HG03520 (cell line): ENCODE measurements around the gene KIT.
"Not testable (repeated sequence)": the region's sequence is repeated elsewhere in the genome, so short reads cannot be mapped to it uniquely, and the experiment has no call there.

Source experiments
- ATAC-seq: cut with Tn5 transposase; IDR thresholded peaks from one replicate; pipeline ENCODE4 v1.9.1; 2021; ENCODE audit warnings: mild to moderate bottlenecking, moderate library complexity; ENCODE audit not compliant: unreplicated experiment

Gene KIT

DNA sequence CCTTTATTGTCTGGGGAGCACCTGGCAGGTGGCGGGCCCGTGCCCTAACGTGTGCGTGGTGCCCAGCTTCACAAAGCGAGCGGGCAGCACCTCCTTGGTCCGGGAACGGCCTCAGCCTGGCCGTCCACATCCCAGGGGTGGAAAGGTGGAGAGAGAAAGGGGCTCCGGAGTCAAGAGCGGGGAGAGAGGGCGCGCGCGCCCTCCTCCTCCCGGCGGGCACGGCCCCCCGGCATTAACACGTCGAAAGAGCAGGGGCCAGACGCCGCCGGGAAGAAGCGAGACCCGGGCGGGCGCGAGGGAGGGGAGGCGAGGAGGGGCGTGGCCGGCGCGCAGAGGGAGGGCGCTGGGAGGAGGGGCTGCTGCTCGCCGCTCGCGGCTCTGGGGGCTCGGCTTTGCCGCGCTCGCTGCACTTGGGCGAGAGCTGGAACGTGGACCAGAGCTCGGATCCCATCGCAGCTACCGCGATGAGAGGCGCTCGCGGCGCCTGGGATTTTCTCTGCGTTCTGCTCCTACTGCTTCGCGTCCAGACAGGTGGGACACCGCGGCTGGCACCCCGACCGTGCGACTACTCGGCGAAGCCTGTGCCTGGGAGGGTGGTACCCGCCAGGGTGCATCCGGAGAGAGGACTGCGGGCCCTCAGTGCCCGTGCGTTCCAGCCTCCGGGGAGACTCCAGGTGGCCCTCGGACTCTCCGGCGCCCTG is at the start of gene KIT:
TSS of gene KIT (plus strand) at position 407 of the 701 bp plus-strand sequence. CDS start at position 465, 58 bp downstream.
- ATAC-seq = no peak

DNA sequence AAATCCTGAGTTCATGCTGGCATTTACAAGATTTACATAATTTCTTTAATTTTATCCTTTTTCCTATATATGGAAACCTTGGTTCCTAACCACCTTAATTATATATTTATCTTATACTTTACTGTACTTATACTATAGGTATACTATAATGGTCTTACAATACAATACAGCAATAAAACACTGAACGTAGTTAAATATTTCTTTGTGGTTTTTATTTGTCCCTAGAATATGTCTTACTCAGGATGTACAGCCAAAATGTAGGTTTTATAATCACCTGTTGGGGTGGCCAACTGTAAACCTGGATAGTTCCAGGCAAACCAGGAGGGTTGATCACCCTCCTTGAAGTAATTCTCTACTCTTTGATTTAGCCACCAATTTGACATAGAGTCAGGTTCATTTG is 48.4 kb upstream of the KIT start:
- no peak for ATAC-seq

DNA sequence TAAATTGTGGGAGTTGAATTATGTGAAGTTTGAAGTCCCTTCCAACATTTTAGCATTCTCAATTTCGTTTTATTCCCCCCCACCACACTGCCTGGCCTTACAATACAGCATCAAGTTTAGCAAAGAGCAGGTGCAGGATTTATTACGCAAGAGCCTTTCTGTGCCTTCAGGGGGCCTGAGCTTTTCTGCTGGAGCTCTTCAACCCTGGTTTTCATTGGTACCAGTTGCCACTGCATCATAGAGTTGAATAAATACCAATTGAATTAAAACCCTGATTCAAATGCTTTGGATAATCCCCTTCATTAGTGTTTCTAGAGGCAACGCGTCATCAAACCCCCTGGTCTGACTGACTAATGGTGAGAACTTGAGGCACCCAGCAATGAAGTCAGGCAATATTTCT is 43.6 kb upstream of the KIT start:
- no peak for ATAC-seq

DNA sequence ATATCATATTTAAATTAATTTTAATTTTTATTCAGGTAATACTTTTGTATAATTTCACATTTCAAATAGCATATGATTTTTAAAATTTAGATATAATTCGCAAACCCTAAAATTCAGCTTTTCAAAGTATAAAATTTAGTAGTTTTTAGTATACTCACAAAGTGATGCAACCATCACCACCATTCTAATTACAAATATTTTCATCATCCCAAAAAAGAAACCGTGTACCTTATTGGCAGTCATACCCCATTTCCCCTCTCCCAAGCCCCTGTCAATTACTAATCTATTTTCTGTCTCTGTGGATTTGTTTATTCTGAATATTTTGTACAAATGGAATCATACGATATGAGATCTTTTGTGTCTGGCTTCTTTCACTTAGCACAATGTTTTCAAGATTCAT is 37.0 kb upstream of the KIT start:
- ATAC-seq = no peak

DNA sequence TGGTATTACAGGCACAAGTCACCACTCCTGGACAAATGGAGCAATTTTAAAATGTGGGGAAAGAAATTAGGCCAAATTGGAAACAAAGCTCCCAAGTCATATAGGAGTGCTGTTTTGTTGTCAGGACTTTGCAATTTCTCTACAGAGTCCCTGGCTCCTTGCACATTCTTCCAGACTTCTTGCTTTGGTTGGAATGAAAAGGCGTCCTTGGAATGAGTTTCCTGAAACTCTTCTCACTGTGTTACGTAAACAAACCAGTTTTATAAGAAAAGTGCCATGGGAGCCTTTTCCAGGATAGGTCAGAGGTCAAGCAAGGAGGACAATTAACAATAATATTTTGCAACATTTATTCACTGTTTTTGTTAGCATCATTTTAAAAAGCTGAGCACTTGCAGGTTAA is 32.4 kb upstream of the KIT start:
- no peak for ATAC-seq

DNA sequence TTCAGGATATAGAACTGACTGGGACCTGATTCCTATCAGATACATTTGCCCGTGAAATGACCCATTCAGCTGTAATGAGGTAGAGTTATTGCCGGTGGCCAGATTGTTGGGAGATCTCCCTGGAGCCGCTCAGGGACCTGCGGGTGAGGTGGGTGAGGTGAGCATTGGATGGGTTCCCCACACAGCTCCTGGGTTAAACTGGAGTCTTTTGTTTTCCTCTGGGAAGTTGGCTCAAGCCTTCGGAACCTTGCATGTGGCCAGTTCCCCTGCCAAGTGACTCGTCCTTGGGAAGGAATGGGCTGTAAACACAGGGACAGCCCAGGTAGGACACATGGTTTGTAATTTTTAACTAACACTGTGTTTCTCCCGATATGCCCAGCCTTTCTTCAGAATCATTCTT is 31.6 kb upstream of the KIT start:
- no peak for ATAC-seq

DNA sequence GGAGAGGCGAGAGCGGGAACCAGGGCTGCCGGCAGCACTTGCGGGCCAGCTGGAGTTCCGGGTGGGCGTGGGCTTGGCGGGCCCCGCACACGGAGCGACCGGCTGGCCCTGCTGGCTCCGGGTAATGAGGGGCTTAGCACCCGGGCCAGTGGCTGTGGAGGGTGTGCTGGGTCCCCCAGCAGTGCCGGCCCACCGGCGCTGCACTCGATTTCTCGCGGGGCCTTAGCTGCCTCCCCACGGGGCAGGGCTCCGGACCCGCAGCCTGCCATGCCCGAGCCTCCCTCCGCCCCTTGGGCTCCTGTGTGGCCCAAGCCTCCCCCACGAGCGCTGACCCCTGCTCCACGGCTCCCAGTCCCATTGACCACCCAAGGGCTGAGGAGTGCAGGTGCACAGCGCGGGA is 25.2 kb upstream of the KIT start:
- ATAC-seq = no peak

DNA sequence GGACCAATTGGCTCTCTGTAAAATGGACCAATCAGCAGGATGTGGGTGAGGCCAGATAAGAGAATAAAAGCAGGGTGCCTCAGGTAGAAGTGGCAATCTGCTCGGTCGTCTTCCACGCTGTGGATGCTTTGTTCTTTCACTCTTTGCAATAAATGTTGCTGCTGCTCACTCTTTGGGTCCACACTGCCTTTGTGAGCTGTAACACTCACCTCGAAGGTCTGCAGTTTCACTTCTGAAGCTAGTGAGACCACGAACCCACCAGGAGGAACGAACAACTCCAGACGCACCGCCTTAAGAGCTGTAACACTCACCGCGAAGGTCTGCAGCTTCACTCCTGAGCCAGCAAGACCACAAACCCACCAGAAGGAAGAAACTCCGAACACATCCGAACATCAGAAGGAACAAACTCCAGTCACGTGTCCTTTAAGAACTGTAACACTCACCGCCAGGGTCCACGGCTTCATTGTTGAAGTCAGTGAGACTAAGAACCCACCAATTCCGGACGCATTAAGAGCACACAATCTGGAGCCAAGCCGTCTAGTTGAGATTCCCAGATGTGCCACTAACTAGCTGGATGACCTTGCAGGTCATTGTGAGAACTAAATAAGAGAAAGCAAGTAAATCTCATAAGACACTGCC is 24.5 kb upstream of the KIT start:
- ATAC-seq = not testable (repeated sequence)

DNA sequence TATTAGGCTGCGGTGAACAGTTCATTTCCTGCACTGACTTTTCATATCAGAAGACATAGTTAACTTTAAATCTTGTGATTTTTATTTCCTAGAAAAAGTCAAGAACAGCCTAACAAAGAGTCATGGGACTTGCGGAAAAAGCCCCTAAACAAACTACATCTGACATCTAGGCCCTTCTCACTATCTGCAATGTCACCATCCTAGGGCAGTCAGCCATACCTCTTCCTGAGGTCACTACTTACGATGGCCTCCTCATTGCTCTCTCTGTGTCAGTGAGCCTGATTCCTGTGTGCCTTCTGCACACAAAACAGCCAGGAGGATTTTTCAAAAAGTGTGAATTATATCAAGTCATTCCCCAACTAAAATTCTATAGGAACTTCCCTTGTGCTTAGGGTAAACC is 22.4 kb upstream of the KIT start:
- no peak for ATAC-seq

DNA sequence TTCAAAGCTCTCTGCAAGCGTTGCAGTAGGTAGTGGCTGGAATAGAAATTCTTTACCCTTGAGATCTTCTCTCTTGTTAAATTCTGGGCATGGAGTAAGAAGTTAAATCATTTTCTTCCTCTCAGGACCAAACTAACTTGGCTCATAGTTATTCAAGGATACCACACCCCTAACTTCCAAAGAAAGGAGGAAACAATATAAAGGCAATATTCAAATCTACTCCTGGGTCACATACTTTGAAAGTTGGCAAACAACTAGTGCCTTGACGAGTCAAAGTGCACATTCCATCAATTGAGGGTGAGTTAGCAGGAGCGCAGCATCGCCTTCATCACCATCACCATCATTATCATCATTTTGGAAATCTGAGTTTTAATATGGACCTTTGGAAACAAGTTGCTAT is 20.4 kb upstream of the KIT start:
- no peak for ATAC-seq

DNA sequence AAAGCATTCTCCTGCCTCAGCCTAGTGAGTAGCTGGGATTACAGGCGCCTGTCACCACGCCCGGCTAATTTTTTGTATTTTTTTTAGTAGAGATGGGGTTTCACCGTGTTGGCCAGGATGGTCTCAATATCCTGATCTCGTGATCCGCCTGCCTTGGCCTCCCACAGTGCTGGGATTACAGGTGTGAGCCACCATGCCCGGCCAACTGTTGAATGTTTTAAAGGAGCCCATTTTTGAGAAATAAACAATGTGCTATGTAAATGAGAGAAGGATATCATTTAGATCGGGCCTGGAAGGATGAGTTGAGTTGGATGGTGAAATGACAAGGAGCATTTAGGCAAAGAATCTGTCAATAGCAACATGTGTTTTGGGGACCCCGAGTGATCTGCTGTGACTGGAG is 16.7 kb upstream of the KIT start:
- not testable (repeated sequence) for ATAC-seq

DNA sequence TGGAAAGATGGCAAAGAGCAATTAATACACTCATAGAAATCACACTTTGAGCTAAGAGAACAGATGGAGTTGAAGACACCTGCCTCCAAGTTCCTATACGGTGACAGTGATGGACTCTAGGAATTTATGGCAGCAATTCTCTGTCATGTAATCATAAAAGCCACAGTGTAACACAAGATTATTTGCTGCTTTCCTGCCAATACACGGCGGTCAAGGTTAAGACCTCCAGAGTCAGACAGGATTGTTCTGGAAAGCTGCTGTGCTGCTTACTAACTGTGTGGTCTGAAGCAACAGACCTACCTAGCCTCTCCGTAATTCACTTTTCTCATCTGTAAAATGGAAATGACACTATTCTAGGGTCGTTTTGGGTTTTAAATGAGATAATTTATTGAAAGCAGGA is 14.6 kb upstream of the KIT start:
- ATAC-seq = no peak

DNA sequence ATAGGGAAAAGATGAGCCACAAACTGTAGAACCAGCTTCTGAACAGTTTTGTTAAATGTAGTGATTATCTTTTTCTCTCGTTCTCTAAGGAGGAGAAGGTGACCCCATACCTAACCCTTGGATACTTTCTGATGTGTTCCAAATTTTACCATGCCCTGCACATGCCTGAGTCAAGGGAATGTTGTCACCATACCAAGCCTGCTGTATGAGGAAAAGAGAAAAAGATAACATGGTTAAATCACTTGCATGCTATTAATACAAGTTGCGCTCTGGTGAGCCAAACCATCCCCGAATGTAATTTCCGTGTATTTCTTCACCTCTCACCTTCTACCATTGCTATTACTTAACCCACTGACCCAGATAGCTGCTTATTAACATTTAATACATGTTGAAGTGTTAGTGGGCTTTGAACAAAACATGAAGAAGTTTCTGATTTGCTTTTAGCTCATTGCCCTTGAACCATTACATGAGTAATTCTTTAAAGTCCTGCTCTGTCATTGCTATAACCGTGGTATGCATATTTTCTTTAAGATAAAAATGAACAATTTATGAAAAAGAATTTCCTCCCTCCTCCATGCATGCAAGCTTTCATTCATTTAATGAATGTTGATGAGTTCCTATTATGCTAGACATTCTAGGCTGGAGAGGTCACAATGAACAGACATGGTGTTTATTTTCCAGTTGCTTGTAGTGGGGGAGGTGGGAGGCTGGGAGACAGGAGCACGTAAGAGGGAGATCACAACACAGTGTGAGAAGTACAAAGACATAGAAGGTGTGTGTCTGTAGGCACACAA is 13.6 kb upstream of the KIT start:
- no peak for ATAC-seq

DNA sequence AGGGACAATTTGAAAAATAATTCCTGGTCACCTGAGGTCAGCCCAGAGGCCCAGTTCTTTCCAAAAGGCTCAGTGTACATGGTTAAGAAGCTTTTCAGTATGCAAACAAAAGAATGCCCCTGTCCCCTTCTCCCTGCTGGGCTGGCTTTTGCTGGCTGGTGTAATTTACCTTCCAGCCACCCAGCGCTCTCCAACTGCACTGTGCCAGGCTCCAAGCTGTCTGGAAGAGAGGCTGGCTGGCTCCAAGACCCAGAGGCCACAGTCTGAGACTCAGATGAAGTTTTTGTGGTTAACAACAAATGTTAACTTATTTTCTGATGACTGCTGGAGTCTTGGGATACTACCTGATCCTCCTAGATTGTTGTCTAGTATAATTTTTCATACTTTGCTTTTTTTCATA is 11.9 kb upstream of the KIT start:
- ATAC-seq = no peak

DNA sequence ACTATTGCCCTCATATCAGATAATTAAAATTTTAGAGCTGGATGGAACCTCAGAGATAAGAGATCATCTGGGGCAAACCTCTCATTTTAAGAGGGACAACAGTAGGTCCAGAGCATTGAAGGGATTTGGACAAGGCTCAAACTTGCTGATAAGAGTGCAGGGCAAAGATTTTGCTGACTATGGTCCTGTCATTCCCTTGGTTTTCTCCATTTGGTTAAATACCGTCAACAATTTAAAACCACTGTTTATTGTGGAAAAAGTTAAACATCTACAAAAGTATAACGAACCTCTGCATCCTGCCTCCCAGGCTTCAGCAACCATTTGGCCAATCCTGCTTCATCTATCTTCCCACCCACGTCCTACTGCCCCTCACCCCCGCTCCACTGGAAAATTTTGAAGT is 10.7 kb upstream of the KIT start:
- no peak for ATAC-seq

DNA sequence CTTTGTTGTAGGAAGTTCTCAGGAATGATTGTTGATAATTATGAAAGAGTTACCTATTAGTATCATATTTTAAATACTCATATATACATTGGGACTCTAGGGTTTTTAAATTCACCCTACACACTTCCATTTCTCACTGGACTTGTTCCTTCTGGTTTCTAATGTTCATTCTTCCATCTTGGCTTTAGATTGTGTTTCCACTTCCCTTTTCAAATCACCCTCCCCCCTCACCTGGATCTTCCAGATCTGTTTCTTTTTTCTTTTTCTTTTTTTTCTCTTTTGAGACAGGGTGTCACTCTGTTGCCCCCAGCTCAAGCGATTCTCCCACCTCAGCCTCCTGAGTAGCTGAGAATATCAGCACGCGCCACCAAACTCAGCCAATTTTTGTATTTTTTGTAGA is 6.7 kb upstream of the KIT start:
- ATAC-seq = no peak

DNA sequence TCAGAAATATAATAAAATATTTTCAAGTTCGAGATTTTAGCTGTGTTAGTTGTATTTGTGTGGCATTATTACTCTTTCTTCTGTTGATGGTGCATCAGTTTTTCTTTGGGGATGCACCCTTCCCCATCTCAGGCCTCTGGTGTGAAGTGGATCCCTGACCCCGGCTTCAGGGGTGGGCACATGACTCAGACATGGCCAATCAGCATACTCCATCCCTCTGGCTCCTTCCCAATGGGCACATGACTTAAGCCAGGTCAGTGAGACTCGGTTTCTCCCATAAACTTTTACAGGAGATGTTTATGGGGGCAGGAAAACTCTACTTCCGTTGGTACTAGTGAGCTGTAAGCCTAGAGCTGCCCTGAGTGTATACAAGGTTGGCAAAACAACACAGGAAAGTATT is 3.0 kb upstream of the KIT start:
- ATAC-seq = no peak

DNA sequence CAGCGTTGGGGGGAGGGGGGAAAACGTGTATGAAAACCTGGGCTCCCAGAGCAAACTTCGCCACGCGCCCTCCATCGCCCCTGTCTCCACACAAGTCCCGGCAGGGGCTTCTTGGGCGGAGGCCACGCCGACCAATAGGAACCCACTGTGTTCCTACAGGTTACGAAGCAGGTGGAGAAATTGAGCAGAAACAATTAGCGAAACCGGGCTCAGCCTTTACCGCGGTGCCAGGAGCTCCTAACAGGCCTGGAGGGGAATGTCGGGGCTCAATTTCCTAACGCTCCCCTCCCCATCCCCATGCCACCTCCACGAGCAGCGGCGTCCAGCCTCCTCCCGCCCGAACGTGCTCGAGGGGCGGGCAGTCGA is 589 bp upstream of the KIT start:
- ATAC-seq = no peak

DNA sequence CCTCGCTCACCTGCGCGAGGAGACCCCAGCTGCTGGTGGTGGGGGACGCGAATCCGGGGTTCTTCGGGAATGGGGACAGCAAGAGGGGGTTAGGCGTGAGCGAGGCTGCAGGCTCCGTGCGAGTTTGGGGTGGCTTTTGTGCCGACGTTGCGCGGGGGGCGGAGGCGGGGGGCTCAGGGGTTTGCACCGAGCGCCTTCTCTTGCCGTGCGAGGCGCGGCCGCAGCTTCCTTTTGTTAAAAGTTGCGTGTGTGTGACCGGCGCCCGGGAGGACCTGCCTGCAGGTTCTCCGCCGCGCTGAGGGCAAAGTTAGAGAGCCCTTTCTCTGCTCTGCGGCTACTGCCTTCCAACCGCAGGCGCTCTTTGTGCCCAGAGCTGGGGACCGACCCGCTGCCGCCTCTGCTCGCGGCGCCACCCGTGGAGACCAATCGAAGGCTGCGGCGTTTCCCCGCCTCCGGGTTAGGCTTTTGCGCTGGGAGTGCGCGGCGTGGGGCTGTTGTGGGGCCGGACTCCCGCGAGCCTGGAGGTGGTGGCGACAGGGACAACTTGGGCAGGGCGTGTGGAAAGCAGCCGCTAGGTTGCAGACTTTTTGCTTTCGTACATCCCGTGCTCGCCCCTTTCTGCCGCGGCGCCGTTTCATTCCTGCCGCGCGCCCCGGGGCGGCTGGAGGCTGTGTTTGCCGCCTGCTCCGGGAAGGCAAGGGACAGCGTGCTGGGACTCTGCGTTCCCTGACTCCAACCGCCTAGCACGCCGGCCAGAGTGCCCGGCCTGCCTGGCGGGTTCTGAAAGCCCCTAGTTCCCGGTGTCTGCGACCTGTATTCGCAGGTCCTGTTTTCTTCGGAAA is 716 bp downstream of the KIT start:
- no peak for ATAC-seq

DNA sequence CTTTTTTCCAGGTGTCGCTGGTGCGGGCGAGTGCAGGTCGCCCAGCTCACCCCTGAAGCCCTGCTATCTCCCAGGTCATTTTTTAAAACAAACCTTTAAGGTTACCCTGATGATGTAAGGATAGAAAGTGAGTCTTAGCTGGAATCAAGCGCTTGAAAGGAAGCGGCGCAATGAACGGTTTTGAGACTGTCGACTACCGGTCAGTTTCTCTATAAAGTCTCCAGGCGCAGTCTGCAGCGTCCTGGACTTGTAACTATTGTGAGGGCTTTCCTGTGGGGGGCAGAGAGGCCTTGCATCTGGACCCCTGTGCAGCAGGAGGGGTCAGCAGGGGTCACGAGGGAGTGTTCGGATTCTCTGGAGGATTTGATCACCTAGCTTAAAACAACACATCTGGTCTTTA is 1.6 kb downstream of the KIT start:
- no peak for ATAC-seq
